GM18499 (cell line): ENCODE measurements around the gene PDILT.
"Not testable (repeated sequence)": the region's sequence is repeated elsewhere in the genome, so short reads cannot be mapped to it uniquely, and the experiment has no call there.

Source experiments
- ATAC-seq: cut with Tn5 transposase; IDR thresholded peaks from one replicate; pipeline ENCODE4 v1.9.1; 2021; ENCODE audit warnings: moderate number of reproducible peaks; ENCODE audit not compliant: insufficient read depth, unreplicated experiment

The PDILT gene

GRCh38 chr16:20404637-20405036, at the start of gene PDILT:
Gene PDILT, minus strand, starts transcription at chr16:20404737. Its CDS starts 5,437 bp downstream, at chr16:20399300.
- ATAC-seq, result no peak

GRCh38 chr16:20453633-20454032, 49.1 kb upstream of the PDILT start:
- not testable (repeated sequence) for ATAC-seq

GRCh38 chr16:20451364-20451763, 46.8 kb upstream of the PDILT start, which contains the start of gene ACSM2A:
Gene ACSM2A, plus strand, starts transcription at chr16:20451521. Its CDS starts 8,594 bp downstream, at chr16:20460115.
- ATAC-seq, result not testable (repeated sequence)

- not testable (repeated sequence) for ATAC-seq
These were observed 42.3 kb upstream of the PDILT start for GRCh38 chr16:20446652-20447393.

GRCh38 chr16:20441859-20442258, 37.3 kb upstream of the PDILT start:
- not testable (repeated sequence) for ATAC-seq

- no peak for ATAC-seq
These were observed 36.7 kb upstream of the PDILT start for GRCh38 chr16:20441191-20441590.

- ATAC-seq, result not testable (repeated sequence)
These were observed 36.2 kb upstream of the PDILT start for GRCh38 chr16:20440731-20441130.

GRCh38 chr16:20439820-20440231, 35.3 kb upstream of the PDILT start:
- ATAC-seq, result not testable (repeated sequence)

- not testable (repeated sequence) for ATAC-seq
These were observed 34.4 kb upstream of the PDILT start for GRCh38 chr16:20438950-20439349.

GRCh38 chr16:20430948-20431347, 26.4 kb upstream of the PDILT start:
- no peak for ATAC-seq

- not testable (repeated sequence) for ATAC-seq
These were observed 25.9 kb upstream of the PDILT start for GRCh38 chr16:20430480-20430879.

- not testable (repeated sequence) for ATAC-seq
These were observed 25.0 kb upstream of the PDILT start for GRCh38 chr16:20429499-20429898.

GRCh38 chr16:20427401-20427797, 22.9 kb upstream of the PDILT start:
- ATAC-seq, result not testable (repeated sequence)

- ATAC-seq, result no peak
These were observed 19.8 kb upstream of the PDILT start for GRCh38 chr16:20424129-20424866.

- not testable (repeated sequence) for ATAC-seq
These were observed 19.2 kb upstream of the PDILT start for GRCh38 chr16:20423772-20424128.

GRCh38 chr16:20421748-20422147, 17.2 kb upstream of the PDILT start:
- not testable (repeated sequence) for ATAC-seq

- ATAC-seq, result not testable (repeated sequence)
These were observed 14.6 kb upstream of the PDILT start for GRCh38 chr16:20419093-20419492.

GRCh38 chr16:20415541-20415940, 11.0 kb upstream of the PDILT start:
- ATAC-seq, result no peak

- ATAC-seq, result no peak
These were observed 6.5 kb upstream of the PDILT start for GRCh38 chr16:20411055-20411454.

GRCh38 chr16:20410121-20410723, 5.7 kb upstream of the PDILT start:
- ATAC-seq, result peak; percentile 40
